Hepatocyte (in vitro differentiated cells): ENCODE data around the gene SPDEF. TPM values are rescaled to one million over a fixed set of nuclear protein-coding genes. Genes with fewer than 3 reads are reported as not detected.

ENCODE experiments used
- DNase-seq: peaks from one replicate; pipeline ENCODE4 v3.0.0-alpha.2; 2016; ENCODE audit warnings: low spot score
- H2AFZ ChIP-seq: fragments of 200-600 bp; sonication (generic); 2 replicates; pipeline ENCODE4 v1.6.0; 2016; ENCODE audit warnings: antibody characterized with exemption, mild to moderate bottlenecking
- H3K27ac ChIP-seq: fragments of 200-600 bp; sonication (generic); 2 replicates; pipeline ENCODE4 v1.5.1; 2016; ENCODE audit warnings: mild to moderate bottlenecking
- H3K27me3 ChIP-seq: fragments of 200-600 bp; sonication (generic); 2 replicates; pipeline ENCODE4 v1.6.1; 2016
- H3K36me3 ChIP-seq: fragments of 200-600 bp; sonication (generic); replicated peaks from 2 replicates; pipeline ENCODE4 v1.5.1; 2016; ENCODE audit warnings: low read depth; ENCODE audit not compliant: insufficient read depth
- H3K4me1 ChIP-seq: fragments of 200-600 bp; sonication (generic); 2 replicates; pipeline ENCODE4 v1.5.1; 2016; ENCODE audit warnings: mild to moderate bottlenecking, moderate library complexity; ENCODE audit not compliant: insufficient read depth
- H3K4me2 ChIP-seq: fragments of 200-600 bp; sonication (generic); 2 replicates; pipeline ENCODE4 v1.6.0; 2016
- H3K4me3 ChIP-seq: fragments of 200-600 bp; sonication (generic); 2 replicates; pipeline ENCODE4 v1.5.1; 2016; ENCODE audit warnings: mild to moderate bottlenecking
- H3K79me2 ChIP-seq: fragments of 200-600 bp; sonication (generic); 2 replicates; pipeline ENCODE4 v1.6.0; 2017; ENCODE audit warnings: mild to moderate bottlenecking
- H3K9me2 ChIP-seq: fragments of 200-600 bp; sonication (generic); replicated peaks from 2 replicates; pipeline ENCODE4 v1.6.0; 2017; ENCODE audit warnings: mild to moderate bottlenecking; ENCODE audit not compliant: insufficient read depth
- H3K9me3 ChIP-seq: fragments of 200-600 bp; sonication (generic); 2 replicates; pipeline ENCODE4 v1.5.1; 2016; ENCODE audit warnings: low read depth, mild to moderate bottlenecking
- H4K20me1 ChIP-seq: fragments of 200-600 bp; sonication (generic); 2 replicates; pipeline ENCODE4 v1.6.0; 2016; ENCODE audit warnings: mild to moderate bottlenecking; ENCODE audit not compliant: insufficient read depth, poor library complexity, severe bottlenecking
- CTCF ChIP-seq: fragments of 200-600 bp; sonication (generic); IDR thresholded peaks from 2 replicates; pipeline ENCODE4 v1.5.1; 2016; ENCODE audit warnings: antibody characterized with exemption, mild to moderate bottlenecking; ENCODE audit not compliant: poor library complexity
- EZH2 ChIP-seq: fragments of 200-600 bp; sonication (generic); IDR thresholded peaks from 2 replicates; pipeline ENCODE4 v1.6.1; 2016; ENCODE audit warnings: antibody characterized with exemption, mild to moderate bottlenecking, borderline replicate concordance
- EZH2phosphoT487 ChIP-seq: fragments of 200-600 bp; sonication (generic); IDR thresholded peaks from one replicate; pipeline ENCODE4 v1.6.1; 2018; ENCODE audit warnings: antibody characterized with exemption, mild to moderate bottlenecking, low read depth, moderate library complexity; ENCODE audit not compliant: unreplicated experiment, severe bottlenecking
- WGBS: methylation state at CpG from one replicate; pipeline ENCODE4 v1.1.6; 2016; ENCODE audit warnings: low lambda C conversion rate; ENCODE audit errors: missing lambda C conversion rate; 5-methylcytosine and 5-hydroxymethylcytosine counted together
- polyA plus RNA-seq: library from polyadenylated mRNA; unstranded; fragments of >200 nt; fragmentation: Nextera tagmentation; extraction: Ambion mirVana; gene quantifications from 2 replicates; pipeline ENCODE4 v1.2.1, GENCODE V29; 2016
- total RNA-seq: library from RNA; depleted of rRNA; stranded (reverse); fragments of >200 nt; gene quantifications from 2 replicates; pipeline ENCODE4 v1.2.3, GENCODE V29; 2014

The SPDEF gene
- total RNA-seq (0.48 and 1.5 TPM in 2 replicates), polyA plus RNA-seq (0.34 and 0.80 TPM in 2 replicates)

GRCh38 chr6:34556031-34556471 is at the start of gene SPDEF:
TSS of gene SPDEF (minus strand) at chr6:34556329. CDS start at chr6:34544455, 11,874 bp downstream.
- Histone ChIP-seq H3K9me3 (no peaks in the 10 kb centered on the region), H3K4me3 (no peak within 1 kb of the TSS), H2AFZ (no peak within 1 kb of the TSS), H3K36me3 (no peaks in the 10 kb centered on the region), H3K4me1 (no peaks in the 10 kb centered on the region), H4K20me1 (no peaks in the 10 kb centered on the region), H3K4me2 (no peak within 1 kb of the TSS), H3K9me2 (no peaks in the 10 kb centered on the region), H3K27ac (no peak within 1 kb of the TSS), H3K27me3 (no peaks in the 10 kb centered on the region), H3K79me2 (no peaks in the 10 kb centered on the region)
- TF ChIP-seq EZH2 (no peak), EZH2phosphoT487 (no peak), CTCF (no peak)
- WGBS, result 34% methylated on average over 6 of the region's 6 CpGs
- no peak for DNase-seq

GRCh38 chr6:34603707-34604106 is 47.6 kb upstream of the SPDEF start:
- Histone ChIP-seq H2AFZ (no peak overlapping the region), H3K27me3 (no peaks in the 10 kb centered on the region), H3K9me2 (no peaks in the 10 kb centered on the region), H3K79me2 (peaks cover 69% of the 10 kb centered on the region), H3K9me3 (no peaks in the 10 kb centered on the region), H3K4me2 (no peak overlapping the region), H3K36me3 (no peaks in the 10 kb centered on the region), H4K20me1 (peaks cover 48% of the 10 kb centered on the region), H3K27ac (no peak overlapping the region), H3K4me1 (peaks cover 13% of the 10 kb centered on the region), H3K4me3 (no peak overlapping the region)
- DNase-seq, result no peak
- no peak for TF ChIP-seq CTCF
- TF ChIP-seq EZH2phosphoT487, result no peak
- no peak for TF ChIP-seq EZH2
- WGBS, result 92% methylated on average over 4 of the region's 4 CpGs

- DNase-seq, result peak; percentile 43
- no peaks in the 10 kb centered on the region for H3K9me3 ChIP-seq
- peaks cover 56% of the 10 kb centered on the region for H4K20me1 ChIP-seq
- no peak overlapping the region for H3K4me3 ChIP-seq
- peak overlapping the region; percentile 43 for H3K4me2 ChIP-seq
- H3K27me3 ChIP-seq, result no peaks in the 10 kb centered on the region
- 46% methylated on average over 10 of the region's 10 CpGs for WGBS
- H2AFZ ChIP-seq, result no peak overlapping the region
- H3K4me1 ChIP-seq, result peaks cover 21% of the 10 kb centered on the region
- peaks cover 63% of the 10 kb centered on the region for H3K79me2 ChIP-seq
- H3K27ac ChIP-seq, result peak overlapping the region; percentile 51
- H3K9me2 ChIP-seq, result no peaks in the 10 kb centered on the region
- no peak for TF ChIP-seq CTCF
- no peak for TF ChIP-seq EZH2phosphoT487
- no peaks in the 10 kb centered on the region for H3K36me3 ChIP-seq
Observed at GRCh38 chr6:34602318-34603111, 46.4 kb upstream of the SPDEF start.
